SK-N-SH treated with all-trans-retinoic acid at 6 μM for 48 hours (cell line): Measurements from ENCODE around the gene CGB7.

Source experiments
- PATZ1 ChIP-seq: fragments of 250-450 bp; sonication (Bioruptor Pico); IDR thresholded peaks from 2 replicates; pipeline ENCODE4 v1.8.0; 2020; ENCODE audit warnings: mild to moderate bottlenecking, moderate library complexity, borderline replicate concordance
- RARB ChIP-seq: fragments of 250-450 bp; sonication (Bioruptor Pico); IDR thresholded peaks from 2 replicates; pipeline ENCODE4 v1.8.0; 2021; ENCODE audit warnings: mild to moderate bottlenecking, moderate library complexity

DNA sequence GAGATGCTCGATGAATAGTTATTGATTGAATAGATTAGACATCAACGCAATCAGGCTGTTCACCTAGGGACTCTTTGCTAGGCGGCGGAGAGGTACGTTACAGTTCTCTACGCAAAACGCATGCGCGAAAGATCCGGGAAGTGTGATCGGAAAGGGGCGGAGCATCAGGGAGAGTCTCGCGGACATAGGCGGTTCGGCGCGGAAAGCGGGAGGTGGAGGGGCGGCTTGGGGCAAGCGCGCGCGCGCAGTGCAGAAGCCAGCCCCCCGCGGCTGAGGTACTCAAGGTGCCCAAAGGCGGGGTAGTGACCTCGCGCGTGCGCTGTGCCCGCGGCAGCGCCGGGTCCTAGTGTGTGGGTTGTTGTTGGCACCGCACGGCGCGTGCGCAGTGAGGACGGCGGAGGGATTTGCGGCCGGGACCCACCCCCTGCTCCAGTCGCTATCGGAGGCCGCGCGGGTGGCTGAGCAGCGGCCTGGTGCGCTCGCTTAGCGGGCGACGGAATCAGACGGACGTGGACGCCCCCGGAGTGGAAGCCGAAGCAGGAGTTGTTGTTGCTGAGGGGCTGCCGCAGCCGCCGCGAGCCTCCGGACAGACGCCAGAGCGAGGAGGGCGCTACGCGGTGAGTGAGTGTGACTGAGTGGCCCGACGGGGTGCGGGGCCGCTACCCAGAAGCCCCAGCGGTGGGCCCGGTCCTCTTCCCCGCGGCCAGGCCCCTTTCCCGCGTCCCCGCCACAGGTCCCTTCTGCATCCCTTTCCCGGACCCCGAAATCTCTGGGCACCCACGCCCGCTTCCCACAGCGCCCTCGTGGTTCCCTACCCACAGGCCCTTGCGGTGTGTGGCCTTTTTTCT is 27.7 kb upstream of the CGB7 start, which contains the start of gene SNRNP70:
- no peak for TF ChIP-seq RARB (CRISPR knock-in tag)
- TF ChIP-seq PATZ1 (CRISPR knock-in tag), result no peak
